GM23248 (cell line): ENCODE data around the gene PATJ.

Experiments used
- EZH2 ChIP-seq: fragments of 200-600 bp; sonication (generic); IDR thresholded peaks from 2 replicates; pipeline ENCODE4 v1.6.1; 2018; ENCODE audit warnings: antibody characterized with exemption, mild to moderate bottlenecking; ENCODE audit not compliant: insufficient read depth, poor library complexity, severe bottlenecking
- EZH2phosphoT487 ChIP-seq: fragments of 200-600 bp; sonication (generic); IDR thresholded peaks from 2 replicates; pipeline ENCODE4 v1.6.1; 2018; ENCODE audit warnings: antibody characterized with exemption, moderate library complexity, mild to moderate bottlenecking, low read depth; ENCODE audit not compliant: insufficient read depth

GRCh38 chr1:61955261-61955660 is 213.0 kb downstream of the PATJ start:
- TF ChIP-seq EZH2 (no peak), EZH2phosphoT487 (no peak)
